SH-SY5Y (cell line): ENCODE data around the gene ACOT4.

Source experiments
- GATA2 ChIP-seq: IDR thresholded peaks from 2 replicates; pipeline ENCODE4 v1.6.1; 2011; ENCODE audit warnings: mild to moderate bottlenecking, low read depth, low read length
- GATA3 ChIP-seq: IDR thresholded peaks from 2 replicates; pipeline ENCODE4 v1.6.1; 2011; ENCODE audit warnings: low read depth, mild to moderate bottlenecking, low read length, moderate library complexity

DNA sequence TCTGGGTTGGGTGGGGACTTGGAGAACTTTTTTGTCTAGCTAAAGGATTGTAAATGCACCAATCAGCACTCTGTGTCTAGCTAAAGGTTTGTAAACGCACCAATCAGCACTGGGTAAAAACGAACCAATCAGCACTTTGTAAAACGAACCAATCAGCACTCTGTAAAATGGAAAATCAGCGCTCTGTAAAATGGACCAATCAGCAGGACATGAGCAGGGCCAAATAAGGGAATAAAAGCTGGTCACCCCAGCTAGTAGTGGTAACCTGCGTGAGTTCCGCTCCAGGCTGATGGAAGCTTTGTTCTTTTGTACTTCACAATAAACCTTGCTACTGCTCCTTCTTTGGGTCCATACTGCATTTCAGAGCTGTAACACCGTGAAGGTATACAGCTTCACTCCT is 24.3 kb upstream of the ACOT4 start:
- TF ChIP-seq GATA3 = no peak
- no peak for TF ChIP-seq GATA2
